ENCODE measurements around the gene GRAP2.
"Not testable (repeated sequence)": the region's sequence is repeated elsewhere in the genome, so short reads cannot be mapped to it uniquely, and the experiment has no call there.

Gene GRAP2

DNA sequence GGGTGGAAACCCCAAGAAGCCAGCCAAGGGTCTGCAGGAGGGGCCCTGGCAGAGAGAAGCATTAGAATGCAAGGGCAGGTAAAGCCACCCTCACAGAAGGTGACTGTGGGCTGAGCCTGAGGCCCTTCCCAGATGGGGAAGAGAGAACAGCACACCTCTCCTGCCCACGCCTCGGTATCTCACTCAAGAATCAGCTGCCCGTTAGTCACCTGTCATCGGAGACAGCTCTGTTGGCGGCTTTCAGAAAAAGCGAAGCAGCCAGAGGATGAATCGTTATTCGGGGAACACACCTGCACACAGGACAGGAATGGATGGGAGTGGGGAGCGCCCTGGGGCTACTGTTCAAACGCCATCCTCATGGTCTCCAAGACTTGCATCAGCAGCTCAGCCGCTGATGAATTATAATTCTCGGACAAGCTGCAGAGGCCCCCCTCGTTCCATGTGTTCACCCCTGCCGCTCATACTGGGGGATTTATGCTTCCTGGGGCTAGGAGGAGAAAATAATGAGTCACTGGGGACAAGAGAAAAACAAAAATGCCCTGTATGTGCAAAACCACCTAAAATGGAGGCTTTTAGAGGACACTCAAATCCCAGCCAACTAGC, 37.7 kb downstream of the GRAP2 start:
- TF ChIP-seq POLR2A (IDR thresholded peaks at IDR 0.05; ENCODE audit: low read length): no peak
- TF ChIP-seq GATA1 (IDR thresholded peaks at IDR 0.05; ENCODE audit: low read depth, low read length): no peak
- no peak for DNase-seq

GRCh38 chr22:39939830-39940229, 38.9 kb downstream of the GRAP2 start:
- TF ChIP-seq GATA1 (IDR thresholded peaks at IDR 0.05; ENCODE audit: low read depth, low read length): no peak
- TF ChIP-seq POLR2A (IDR thresholded peaks at IDR 0.05; ENCODE audit: low read length): no peak
- DNase-seq: no peak

- TF ChIP-seq POLR2A (IDR thresholded peaks at IDR 0.05; ENCODE audit: low read length) (no peak), GATA1 (IDR thresholded peaks at IDR 0.05; ENCODE audit: low read depth, low read length) (no peak)
- DNase-seq: peak; percentile 35 to 48
Measured at GRCh38 chr22:39940757-39941305, 39.9 kb downstream of the GRAP2 start.

DNA sequence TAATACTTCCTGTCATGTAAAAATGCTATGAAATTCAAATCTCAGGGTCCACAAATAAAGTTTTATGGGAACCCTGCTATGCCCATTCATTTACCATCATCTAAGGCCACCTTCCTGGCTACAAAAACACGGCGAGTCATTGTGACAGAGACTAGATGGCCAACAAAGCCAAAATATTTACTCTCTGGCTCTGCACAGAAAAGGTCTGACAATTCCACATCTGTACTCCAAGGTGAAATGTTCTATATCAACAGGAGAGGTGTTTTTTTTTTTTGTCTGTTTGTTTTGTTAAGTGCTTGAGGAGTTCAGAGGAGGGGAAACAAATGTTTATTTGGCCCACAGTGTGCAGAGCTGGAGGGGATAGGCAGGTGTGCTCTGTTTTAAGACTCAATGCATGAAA, 40.7 kb downstream of the GRAP2 start:
- DNase-seq: peak; percentile 40 to 59
- TF ChIP-seq POLR2A (IDR thresholded peaks at IDR 0.05; ENCODE audit: low read length): no peak
- TF ChIP-seq GATA1 (IDR thresholded peaks at IDR 0.05; ENCODE audit: low read depth, low read length): no peak

DNA sequence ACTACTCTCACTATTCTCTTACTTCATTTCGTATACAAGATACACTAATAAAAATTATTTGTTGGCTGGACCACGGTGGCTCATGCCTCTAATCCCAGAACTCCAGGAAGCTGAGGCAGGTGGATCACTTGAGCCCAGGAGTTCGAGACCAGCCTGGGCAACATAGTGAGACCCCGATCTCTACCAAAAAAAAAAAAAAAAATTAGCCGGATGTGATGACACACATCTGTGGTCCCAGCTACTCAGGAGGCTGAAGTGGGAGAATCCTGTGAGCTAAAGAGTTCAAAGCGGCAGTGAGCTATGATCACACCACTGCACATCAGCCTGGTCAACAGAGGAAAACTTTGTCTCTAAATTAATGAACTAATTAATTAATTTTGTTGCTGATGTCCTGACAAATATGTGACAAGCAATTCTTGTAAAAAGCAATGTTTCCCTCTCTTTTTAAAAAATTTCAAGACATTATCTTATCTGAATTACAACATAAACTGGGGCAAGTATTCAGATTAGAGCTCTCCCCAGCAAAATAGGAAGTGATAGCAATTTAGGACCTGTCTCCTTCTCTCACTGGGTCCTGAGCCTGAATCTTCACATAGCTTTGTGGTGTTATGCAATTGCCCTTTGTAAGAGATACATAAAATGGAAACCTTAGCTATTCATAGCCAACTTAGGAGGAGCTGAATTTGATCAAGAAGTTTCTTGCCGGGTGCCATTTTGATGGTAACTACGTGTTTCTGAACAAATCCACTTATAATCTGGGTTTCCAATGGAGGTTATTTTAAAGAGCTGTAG, 41.8 kb downstream of the GRAP2 start:
- peak; percentile 39 to 45 for DNase-seq
- no peak for TF ChIP-seq GATA1 (IDR thresholded peaks at IDR 0.05; ENCODE audit: low read depth, low read length)
- TF ChIP-seq POLR2A (IDR thresholded peaks at IDR 0.05; ENCODE audit: low read length): no peak

DNA sequence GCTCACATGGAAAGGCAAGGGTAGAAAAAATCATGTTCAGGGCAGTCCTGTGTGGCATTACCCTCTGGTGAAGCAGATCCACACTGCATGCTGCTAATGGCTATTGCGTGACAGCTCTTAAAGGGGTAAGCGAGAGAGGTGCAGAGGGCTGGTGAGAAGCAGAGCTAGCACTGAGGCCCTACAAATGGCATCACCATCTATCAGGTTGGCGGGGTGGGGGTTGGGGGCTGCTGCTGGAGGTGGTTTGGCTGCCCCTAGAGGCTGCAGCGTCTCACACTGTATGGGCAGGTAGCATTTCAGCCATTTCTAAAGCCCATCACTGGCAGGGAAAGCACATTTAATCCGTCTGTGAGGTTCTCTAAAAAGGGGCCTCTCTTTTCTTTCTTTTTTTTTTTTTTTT, 42.5 kb downstream of the GRAP2 start:
- TF ChIP-seq POLR2A (IDR thresholded peaks at IDR 0.05; ENCODE audit: low read length) (no peak), GATA1 (IDR thresholded peaks at IDR 0.05; ENCODE audit: low read depth, low read length) (no peak)
- DNase-seq: peak in 1 of 2 experiments; percentile 35

GRCh38 chr22:39943953-39944872, 43.3 kb downstream of the GRAP2 start:
- TF ChIP-seq POLR2A (IDR thresholded peaks at IDR 0.05; ENCODE audit: low read length) (no peak), GATA1 (IDR thresholded peaks at IDR 0.05; ENCODE audit: low read depth, low read length) (no peak)
- DNase-seq: no peak

DNA sequence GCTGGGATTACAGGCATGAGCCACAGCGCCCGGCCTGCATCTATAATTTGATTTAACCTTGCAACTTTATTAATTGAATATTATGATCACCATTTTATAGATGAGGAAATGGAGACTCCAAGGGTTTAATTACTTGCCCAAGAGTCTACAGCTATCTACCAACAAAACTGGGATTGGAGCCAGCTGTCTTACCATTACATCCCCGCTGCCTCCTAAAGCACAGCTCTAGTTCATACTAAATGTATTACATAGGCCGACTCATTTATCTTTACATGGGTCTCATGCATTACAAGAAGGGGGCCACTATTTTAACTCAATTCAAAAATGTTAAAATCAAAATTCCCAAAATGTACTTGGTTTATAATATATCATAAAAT, 45.2 kb downstream of the GRAP2 start:
- no peak for TF ChIP-seq GATA1 (IDR thresholded peaks at IDR 0.05; ENCODE audit: low read depth, low read length)
- no peak for TF ChIP-seq POLR2A (IDR thresholded peaks at IDR 0.05; ENCODE audit: low read length)
- DNase-seq: peak; percentile 67 to 83

GRCh38 chr22:39946503-39947219, 45.8 kb downstream of the GRAP2 start:
- peak; percentile 94 to 97 for DNase-seq
- TF ChIP-seq POLR2A (IDR thresholded peaks at IDR 0.05; ENCODE audit: low read length): peak; percentile 83
- peak; percentile 81 for TF ChIP-seq GATA1 (IDR thresholded peaks at IDR 0.05; ENCODE audit: low read depth, low read length)

DNA sequence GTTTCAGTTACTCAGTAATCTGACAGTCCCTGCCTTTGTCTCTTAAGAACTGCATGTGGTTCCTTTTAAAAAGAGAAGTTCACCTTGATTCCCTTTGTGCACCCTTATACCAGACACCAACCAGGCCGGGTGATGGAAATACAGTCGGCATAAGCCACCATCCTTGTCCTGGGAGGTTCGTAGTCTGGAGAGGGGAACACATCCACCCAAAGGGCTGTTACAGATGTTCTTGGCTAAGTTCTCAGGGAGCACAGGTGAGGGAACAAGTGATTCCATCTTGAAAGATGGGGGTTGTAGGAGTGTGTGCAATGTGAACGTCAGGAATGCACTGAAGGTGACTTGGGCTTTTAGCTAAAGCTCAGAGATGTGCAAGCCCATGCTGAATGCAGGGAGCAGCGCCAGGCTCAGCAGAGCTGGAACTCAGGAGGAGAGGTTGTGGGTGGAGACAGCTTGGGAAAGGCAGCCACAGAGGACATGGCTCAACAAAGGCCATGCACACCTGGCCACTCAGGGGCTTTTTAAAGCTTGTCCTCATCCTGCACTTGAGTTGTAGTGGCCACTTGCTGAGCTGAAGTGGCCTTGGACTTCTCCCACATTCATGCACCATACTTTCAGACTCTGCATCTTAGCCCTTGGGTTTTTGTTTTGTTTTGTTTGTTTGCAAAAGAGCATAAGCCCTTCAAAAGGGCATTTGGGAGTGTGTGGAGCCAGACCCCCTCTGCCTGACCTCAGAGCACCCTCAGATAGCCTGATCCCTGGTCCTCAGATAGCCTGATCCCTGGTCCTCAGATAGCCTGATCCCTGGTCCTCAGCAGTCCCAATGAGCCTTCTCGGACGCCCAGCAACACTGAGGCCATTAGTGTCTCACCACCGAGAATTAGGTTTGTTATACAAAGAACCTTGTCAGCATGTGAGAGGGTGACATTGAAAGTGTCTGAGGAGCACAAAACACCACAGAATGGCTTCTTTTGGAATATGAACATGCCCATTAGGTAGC, 46.6 kb downstream of the GRAP2 start:
- TF ChIP-seq GATA1 (IDR thresholded peaks at IDR 0.05; ENCODE audit: low read depth, low read length): no peak
- TF ChIP-seq POLR2A (IDR thresholded peaks at IDR 0.05; ENCODE audit: low read length): no peak
- peak; percentile 62 to 80 for DNase-seq

DNA sequence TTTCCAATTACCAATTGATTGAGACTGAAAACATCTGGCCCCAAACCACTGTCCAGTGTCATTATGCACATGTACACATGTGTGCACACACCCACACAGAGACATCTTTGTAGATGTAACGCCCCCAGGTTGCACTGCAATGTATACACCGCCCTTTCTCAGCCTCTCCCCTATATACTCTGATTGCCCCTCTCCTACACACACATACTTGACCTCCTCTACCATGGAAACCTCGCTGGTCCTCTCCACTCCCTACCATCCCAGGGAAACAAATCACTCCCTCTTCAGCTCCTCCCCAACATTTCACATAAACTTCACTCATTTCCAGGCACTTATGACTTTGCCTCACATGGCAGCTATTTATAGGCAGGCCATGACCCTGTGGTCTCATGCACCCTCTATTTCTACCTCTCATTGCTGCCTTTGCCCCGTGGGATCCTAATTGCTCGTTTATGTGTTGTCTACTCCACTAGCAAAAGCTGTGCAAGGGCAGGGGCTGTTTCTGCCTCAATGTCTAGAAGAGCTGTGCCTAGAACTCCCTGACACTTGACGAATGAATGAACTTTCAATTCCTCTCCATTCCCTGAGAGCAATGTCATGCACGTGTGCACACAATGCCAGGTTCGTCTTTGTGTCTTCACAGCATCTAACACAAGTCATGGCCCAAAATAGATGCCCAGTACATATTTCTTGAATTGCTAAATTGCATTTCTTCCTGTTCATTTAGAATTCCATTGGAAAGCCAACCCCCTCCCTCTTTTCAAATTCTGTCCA, 49.3 kb downstream of the GRAP2 start:
- DNase-seq: no peak
- TF ChIP-seq GATA1 (IDR thresholded peaks at IDR 0.05; ENCODE audit: low read depth, low read length) (no peak), POLR2A (IDR thresholded peaks at IDR 0.05; ENCODE audit: low read length) (no peak)

DNA sequence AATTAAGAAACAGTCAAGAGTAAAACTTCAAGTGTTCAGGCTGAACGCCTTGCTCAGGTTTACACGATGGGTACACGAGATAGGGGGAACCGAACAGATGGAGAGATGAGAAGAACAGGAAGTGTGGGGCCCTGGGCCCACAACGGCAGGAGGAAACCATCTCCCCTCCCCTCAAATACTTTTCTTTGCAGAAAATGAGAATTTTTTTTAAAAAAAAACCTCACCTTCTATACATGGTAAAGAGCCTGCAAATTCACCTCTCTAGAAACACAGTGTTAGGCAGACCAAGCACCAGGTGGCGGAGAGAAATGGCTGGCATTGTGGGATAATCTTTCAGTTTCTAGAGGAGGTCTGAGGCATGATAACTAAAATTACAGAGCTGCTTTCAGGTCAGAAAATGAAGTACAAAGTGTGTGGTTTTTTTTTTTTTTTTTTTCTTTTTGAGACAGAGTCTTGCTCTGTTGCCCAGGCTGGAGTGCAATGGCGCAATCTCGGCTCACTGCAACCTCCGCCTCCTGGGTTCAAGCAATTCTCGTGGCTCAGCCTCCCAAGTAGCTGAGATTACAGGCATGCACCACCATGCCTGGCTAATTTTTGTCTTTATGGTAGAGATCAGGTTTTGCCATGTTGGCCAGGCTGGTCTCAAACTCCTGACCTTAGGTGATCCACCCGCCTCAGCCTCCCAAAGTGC, 50.9 kb downstream of the GRAP2 start:
- DNase-seq: not testable (repeated sequence)

All from erythroblast (primary cell).